IPS-18a (cell line): ENCODE data around the gene SLC38A4.

Source experiments
- H3K27ac ChIP-seq: one replicate; pipeline ENCODE4 v1.5.1; 2013; ENCODE audit warnings: low read length
- H3K27me3 ChIP-seq: one replicate; pipeline ENCODE4 v1.6.1; 2013; ENCODE audit warnings: mild to moderate bottlenecking, low read length; ENCODE audit not compliant: control insufficient read depth, insufficient read depth
- H3K36me3 ChIP-seq: one replicate; pipeline ENCODE4 v1.6.1; 2013; ENCODE audit warnings: low read depth, low read length; ENCODE audit not compliant: control insufficient read depth
- H3K4me1 ChIP-seq: one replicate; pipeline ENCODE4 v1.6.1; 2013; ENCODE audit warnings: low read depth, low read length; ENCODE audit not compliant: control insufficient read depth
- H3K4me3 ChIP-seq: one replicate; pipeline ENCODE4 v1.5.1; 2013; ENCODE audit warnings: low read length
- H3K9ac ChIP-seq: one replicate; pipeline ENCODE4 v1.6.1; 2013; ENCODE audit warnings: mild to moderate bottlenecking, low read length, moderate library complexity
- H3K9me3 ChIP-seq: one replicate; pipeline ENCODE4 v1.6.1; 2013; ENCODE audit warnings: low read depth, low read length; ENCODE audit not compliant: control insufficient read depth

The SLC38A4 gene

DNA sequence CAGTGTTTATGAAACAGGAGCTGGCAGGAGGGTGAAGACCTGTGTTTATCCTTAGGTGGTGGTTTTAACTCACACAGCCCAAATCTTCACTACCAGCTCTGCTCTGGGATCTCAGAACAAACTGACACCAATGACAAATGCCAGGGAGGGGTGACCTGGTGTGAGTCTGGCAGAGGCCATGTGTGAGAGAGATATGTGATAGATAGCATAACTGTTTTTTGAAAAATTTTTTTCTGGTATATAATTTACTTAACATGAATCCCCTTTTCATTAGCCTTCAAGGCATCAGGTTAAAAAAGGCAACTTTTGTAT, 51.5 kb downstream of the SLC38A4 start:
- no peak overlapping the region for H3K9ac ChIP-seq
- H3K27me3 ChIP-seq: no peaks in the 10 kb centered on the region
- no peaks in the 10 kb centered on the region for H3K9me3 ChIP-seq
- H3K27ac ChIP-seq: no peak overlapping the region
- peaks cover 18% of the 10 kb centered on the region for H3K4me1 ChIP-seq
- H3K4me3 ChIP-seq: no peak overlapping the region
- peaks cover 3% of the 10 kb centered on the region for H3K36me3 ChIP-seq

DNA sequence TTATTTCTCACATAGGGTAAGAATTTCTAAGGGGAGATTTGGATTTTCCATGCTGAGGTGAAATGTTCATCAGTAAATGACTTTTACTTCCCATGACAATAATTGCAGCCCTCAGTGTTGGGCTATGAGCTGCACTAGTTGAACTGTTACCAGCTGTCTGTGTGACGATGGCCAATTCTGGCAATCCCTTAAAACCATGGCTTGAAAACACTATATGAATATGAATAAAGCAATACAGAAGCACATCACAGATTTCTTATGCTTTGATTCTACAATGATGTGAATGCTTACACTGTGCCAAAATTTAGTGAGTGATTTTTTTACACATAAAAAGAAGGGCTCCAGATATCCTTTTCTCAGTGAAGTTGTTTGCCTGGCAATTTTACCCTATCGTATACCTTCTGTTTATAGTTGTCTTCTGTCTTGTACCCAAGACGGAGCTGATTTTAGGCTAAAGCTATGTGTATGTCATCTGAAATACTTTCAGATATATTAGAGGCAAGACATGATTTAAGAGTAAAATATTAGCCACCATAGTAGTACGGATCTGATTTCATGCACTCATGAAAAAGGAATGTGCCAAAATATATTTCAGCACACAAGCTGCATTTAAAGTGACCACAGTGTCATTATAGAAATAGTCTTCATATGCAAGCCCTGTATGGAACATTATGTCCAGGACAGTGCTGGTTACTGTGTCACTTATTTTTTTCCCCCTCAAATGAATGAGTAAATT, 52.0 kb downstream of the SLC38A4 start:
- peaks cover 3% of the 10 kb centered on the region for H3K36me3 ChIP-seq
- H3K4me1 ChIP-seq: peaks cover 18% of the 10 kb centered on the region
- no peaks in the 10 kb centered on the region for H3K9me3 ChIP-seq
- no peak overlapping the region for H3K27ac ChIP-seq
- H3K4me3 ChIP-seq: no peak overlapping the region
- no peaks in the 10 kb centered on the region for H3K27me3 ChIP-seq
- H3K9ac ChIP-seq: no peak overlapping the region

DNA sequence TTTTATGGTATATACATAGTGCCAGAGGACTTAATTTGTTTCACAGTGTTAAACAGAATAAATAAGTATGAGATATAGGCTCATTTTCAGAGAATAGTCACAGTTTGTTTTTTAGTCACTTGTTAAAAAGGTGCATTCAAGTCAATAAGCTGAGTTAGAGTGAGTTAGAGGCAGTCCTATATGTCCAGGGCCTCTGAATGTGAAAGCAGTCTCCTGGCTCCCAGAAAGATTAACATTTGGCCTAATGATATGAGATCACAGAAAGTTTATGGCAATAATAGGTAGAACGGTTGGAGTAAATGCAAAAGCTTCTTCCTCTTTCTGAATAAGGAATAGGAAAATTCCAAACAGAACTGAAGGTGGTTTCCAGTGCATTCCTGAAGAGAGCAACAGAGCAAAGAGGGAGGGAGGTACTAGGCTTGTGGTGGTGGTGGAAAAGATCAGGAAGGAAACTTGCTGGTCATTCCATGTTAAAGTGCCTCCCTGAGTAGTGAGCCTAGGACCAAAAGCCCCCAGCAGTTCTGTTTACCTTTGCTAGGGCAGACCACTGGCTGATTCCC, 54.4 kb downstream of the SLC38A4 start:
- Histone ChIP-seq H3K27me3 (no peaks in the 10 kb centered on the region), H3K27ac (no peak overlapping the region), H3K9ac (no peak overlapping the region), H3K4me1 (peaks cover 18% of the 10 kb centered on the region), H3K36me3 (peaks cover 3% of the 10 kb centered on the region), H3K9me3 (no peaks in the 10 kb centered on the region), H3K4me3 (no peak overlapping the region)

DNA sequence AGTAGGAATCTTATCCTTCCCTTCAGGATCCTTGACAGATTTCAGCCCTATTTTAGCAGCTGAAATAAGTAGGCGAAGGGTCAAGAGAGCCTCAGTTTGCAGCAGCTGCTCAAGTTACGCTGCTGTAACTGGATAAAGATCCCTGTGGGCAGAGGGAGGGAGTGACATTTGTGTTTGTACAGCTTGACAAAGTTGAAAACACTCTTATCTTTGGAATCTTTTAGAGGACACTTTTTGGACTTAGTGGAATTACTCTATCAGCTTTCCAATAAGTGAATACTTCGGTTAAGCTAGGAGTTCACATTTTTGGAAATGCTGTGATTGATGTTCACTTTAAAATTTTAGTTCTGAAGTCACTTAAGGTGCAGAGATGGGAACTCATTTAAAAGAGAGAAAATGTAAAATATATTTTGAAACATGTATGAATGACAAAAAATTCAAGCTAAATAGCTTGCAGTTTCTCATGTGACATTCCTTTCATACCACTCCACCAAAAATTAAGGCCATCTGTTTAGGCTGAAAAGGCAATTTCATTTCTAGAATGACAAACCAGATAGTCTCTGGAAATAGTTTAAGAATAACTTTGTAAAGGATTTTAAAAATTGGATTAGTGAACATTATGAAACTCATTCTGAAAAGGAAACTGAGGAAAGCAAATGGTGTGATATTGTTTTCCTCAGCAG, 55.2 kb downstream of the SLC38A4 start:
- no peaks in the 10 kb centered on the region for H3K27me3 ChIP-seq
- H3K4me3 ChIP-seq: no peak overlapping the region
- H3K27ac ChIP-seq: no peak overlapping the region
- no peaks in the 10 kb centered on the region for H3K9me3 ChIP-seq
- peaks cover 18% of the 10 kb centered on the region for H3K4me1 ChIP-seq
- H3K36me3 ChIP-seq: peaks cover 3% of the 10 kb centered on the region
- no peak overlapping the region for H3K9ac ChIP-seq

DNA sequence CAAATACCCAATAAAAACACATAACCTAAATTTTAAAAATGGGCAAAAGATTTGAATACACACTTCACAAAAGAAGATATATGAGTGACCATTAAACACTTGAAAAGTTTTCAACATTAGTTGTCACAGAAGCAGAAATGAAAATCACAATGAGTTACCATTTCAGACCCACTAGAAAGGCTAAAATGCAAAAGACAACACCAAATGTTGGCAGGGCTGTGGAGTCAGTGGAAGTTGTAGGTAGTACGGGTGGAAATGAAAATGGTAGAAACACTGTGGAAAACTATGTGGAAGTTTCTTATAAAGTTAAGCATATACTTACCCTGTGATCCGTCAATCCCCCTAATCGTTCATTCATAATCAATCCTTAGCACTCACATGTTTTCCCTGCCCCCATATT, 61.8 kb downstream of the SLC38A4 start:
- no peaks in the 10 kb centered on the region for H3K9me3 ChIP-seq
- no peak overlapping the region for H3K4me3 ChIP-seq
- no peaks in the 10 kb centered on the region for H3K36me3 ChIP-seq
- H3K27me3 ChIP-seq: no peaks in the 10 kb centered on the region
- H3K27ac ChIP-seq: no peak overlapping the region
- no peaks in the 10 kb centered on the region for H3K4me1 ChIP-seq
- no peak overlapping the region for H3K9ac ChIP-seq

DNA sequence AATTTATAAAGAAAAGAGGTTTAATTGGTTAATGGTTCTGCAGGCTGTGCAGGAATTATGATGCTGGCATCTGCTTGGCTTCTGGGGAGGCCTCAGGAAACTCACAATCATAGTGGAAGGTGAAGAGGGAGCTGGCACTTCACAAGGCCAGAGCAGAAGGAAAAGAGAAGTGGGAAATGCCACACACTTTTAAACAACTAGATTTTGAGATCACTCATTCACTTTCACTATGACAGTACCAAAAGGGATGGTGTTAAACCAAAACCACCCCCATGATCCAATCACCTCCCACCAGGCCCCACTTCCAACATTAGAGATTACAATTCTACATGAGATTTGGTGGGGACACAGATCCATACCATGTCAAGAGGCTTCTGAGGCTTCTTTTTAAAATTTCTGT, 62.6 kb downstream of the SLC38A4 start:
- Histone ChIP-seq H3K27me3 (no peaks in the 10 kb centered on the region), H3K9me3 (peaks cover 3% of the 10 kb centered on the region), H3K9ac (no peak overlapping the region), H3K36me3 (no peaks in the 10 kb centered on the region), H3K27ac (no peak overlapping the region), H3K4me1 (no peaks in the 10 kb centered on the region), H3K4me3 (no peak overlapping the region)

DNA sequence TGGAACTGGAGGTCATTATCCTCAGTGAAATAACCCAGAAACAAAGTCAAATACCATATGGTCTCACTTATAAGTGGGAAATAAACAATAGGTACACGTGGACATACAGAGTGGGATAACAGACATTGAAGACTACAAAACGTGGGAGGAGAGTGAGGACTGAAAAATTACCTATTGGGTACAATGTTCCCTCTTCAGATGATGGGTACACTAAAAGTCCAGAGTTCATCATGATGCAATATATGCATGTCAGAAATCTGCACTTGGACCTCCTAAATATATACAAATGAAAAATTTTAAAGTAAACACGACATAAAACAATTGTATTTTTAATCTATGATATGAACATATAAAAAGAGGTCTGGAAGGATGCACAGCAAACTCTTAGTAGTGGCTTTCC, 71.2 kb downstream of the SLC38A4 start:
- Histone ChIP-seq H3K4me3 (no peak overlapping the region), H3K27me3 (no peaks in the 10 kb centered on the region), H3K9me3 (peaks cover 3% of the 10 kb centered on the region), H3K36me3 (no peaks in the 10 kb centered on the region), H3K4me1 (no peaks in the 10 kb centered on the region), H3K27ac (no peak overlapping the region), H3K9ac (no peak overlapping the region)

DNA sequence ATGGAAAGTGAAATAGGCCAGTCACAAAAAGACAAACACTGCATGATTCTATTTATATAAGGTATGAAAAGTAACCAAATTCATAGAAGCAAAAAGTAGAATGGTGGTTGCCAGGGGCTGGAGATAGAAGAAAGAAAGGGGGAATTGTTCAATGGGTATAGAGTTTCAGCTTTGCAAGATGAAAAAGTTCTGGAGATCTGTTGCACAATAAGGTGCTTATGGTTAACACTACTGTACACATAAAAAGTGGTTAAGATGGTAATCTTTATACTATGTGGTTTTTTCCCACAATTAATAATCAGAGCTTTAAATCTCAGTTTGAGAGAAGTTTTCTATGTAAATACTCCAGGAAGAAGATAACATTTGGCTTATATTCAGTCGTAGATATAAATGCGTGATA, 73.4 kb downstream of the SLC38A4 start:
- H3K9me3 ChIP-seq: peaks cover 3% of the 10 kb centered on the region
- H3K4me3 ChIP-seq: no peak overlapping the region
- no peaks in the 10 kb centered on the region for H3K27me3 ChIP-seq
- H3K27ac ChIP-seq: no peak overlapping the region
- H3K9ac ChIP-seq: no peak overlapping the region
- H3K36me3 ChIP-seq: no peaks in the 10 kb centered on the region
- H3K4me1 ChIP-seq: no peaks in the 10 kb centered on the region

DNA sequence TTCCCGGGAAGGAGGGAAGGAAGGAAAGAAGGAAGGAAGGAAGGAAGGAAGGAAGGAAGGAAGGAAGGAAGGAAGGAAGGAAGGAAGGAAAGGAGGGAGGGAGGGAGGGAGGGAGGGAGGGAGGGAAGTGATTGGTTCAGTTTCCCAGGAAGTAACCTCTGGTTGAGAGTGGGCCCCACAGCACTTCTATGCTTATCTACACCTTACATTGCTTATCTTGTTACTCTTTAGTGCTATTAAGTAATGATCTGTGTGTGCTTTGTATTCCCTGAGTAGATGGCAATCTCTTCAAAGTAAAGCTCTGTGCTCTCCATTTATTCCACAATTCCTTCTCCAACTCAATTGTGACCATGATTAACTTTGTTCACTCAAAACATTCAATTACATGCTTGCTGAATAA, 74.6 kb downstream of the SLC38A4 start:
- no peak overlapping the region for H3K4me3 ChIP-seq
- H3K4me1 ChIP-seq: no peaks in the 10 kb centered on the region
- H3K27ac ChIP-seq: no peak overlapping the region
- no peaks in the 10 kb centered on the region for H3K27me3 ChIP-seq
- H3K9ac ChIP-seq: no peak overlapping the region
- no peaks in the 10 kb centered on the region for H3K36me3 ChIP-seq
- H3K9me3 ChIP-seq: peaks cover 3% of the 10 kb centered on the region

DNA sequence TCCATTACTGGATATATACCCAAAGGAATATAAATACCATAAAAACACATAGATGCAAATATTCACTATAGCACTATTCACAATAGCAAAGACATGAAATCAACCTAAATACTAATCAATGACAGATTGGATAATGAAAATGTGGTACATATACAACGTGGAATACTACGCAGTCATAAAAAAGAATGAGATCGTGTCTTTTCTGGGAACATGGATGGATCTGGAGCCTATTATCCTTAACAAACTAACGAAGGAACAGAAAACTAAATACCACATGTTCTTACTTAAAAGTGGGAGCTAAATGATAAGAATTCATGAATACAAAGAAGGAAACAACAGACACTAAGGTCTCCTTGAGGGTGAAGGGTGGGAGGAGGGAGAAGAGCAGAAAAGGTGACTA, 76.5 kb downstream of the SLC38A4 start:
- peaks cover 3% of the 10 kb centered on the region for H3K9me3 ChIP-seq
- H3K4me1 ChIP-seq: no peaks in the 10 kb centered on the region
- H3K4me3 ChIP-seq: no peak overlapping the region
- no peaks in the 10 kb centered on the region for H3K36me3 ChIP-seq
- no peaks in the 10 kb centered on the region for H3K27me3 ChIP-seq
- no peak overlapping the region for H3K9ac ChIP-seq
- H3K27ac ChIP-seq: no peak overlapping the region

DNA sequence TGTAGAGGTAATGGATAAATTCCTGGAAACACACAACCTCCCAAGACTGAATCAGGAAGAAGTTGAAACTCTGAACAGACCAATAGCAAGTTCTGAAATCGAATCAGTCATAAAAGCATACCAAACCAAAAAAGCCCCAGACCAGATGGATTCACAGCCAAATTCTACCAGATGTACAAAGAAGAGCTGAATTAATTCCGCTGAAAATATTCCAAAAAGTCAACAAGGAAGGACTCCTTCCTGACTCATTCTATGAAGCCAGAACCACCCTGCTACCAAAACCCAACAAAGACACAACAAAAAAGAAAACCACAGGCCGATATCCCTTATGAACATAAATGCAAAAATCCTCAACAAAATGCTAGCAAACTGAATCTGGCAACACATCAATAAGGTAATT, 81.5 kb downstream of the SLC38A4 start:
- Histone ChIP-seq H3K27me3 (no peaks in the 10 kb centered on the region), H3K4me3 (no peak overlapping the region), H3K36me3 (no peaks in the 10 kb centered on the region), H3K27ac (no peak overlapping the region), H3K4me1 (no peaks in the 10 kb centered on the region), H3K9ac (no peak overlapping the region), H3K9me3 (peaks cover 1% of the 10 kb centered on the region)

DNA sequence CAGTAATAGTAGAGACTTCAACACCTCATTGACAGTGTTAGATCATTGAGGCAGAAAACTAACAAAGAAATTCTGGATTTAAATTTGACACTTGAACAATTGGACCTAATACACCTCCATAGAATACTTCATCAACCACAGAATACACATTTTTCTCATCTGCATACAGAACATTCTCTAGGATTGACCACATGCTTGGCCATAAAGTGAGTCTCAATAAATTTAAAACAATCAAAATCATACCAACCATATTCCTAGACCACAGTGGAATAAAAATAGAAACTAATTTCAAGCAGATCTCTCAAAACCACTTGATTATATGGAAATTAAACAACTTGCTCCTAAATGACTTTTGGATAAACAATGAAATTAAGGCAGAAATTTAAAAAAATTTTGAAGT, 82.3 kb downstream of the SLC38A4 start:
- H3K9ac ChIP-seq: no peak overlapping the region
- no peaks in the 10 kb centered on the region for H3K27me3 ChIP-seq
- H3K4me1 ChIP-seq: no peaks in the 10 kb centered on the region
- no peak overlapping the region for H3K27ac ChIP-seq
- H3K36me3 ChIP-seq: no peaks in the 10 kb centered on the region
- no peak overlapping the region for H3K4me3 ChIP-seq
- H3K9me3 ChIP-seq: no peaks in the 10 kb centered on the region
